HG03097 (cell line): ENCODE results near the gene PCARE.

Source experiments
- ATAC-seq: cut with Tn5 transposase; IDR thresholded peaks from one replicate; pipeline ENCODE4 v1.9.1; 2021; ENCODE audit not compliant: unreplicated experiment, low FRiP score

The PCARE gene

DNA sequence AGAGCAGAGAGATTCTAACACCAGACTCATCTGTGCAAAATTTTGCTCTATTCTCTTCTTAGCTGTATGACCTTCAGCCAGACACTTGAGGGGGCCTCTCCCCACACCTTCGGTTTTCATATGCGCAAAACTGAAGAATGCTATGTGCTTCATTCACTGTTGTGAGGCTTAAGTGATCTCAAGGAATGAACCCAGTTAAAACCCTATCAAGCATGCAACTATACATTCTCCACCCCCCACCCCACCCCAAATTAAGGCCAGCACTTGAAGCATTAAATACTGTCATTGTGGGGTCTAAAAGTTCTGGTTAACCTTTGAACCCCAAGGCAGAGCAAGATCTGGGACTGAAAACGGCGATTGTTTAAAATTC, 10.0 kb downstream of the PCARE start:
- no peak for ATAC-seq

DNA sequence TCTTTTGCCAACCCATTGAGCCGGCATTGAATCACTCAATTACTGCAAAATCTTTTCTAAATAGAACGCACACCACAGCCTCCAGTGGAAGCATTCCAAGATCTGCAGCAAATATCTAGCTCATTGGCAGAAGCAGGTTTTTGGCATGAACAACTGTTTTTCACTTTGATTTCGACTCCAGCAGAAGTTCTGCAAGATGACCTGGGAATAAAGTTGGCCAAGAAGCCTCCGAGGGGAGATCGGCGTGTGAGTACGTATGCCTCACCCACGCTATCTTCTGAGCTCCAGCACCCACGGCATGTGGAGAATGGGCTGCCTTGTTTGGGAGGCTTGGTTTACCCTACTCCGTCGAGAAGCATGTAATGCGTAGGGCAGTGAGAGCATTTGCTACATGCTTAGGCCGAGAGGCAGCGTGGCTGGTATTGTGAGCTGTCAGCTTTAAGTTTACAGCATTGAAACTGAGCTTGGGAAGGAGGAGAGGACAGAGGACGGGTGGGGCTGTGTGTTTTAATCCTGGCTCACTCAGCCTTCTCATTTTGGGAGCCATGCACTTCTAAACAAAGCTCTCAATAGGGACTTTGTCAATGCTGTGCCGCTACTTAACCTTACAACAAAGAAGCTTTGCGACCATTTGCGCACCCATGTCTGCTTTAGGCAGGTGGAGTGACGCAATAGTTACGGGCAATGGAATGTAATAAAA, 10.5 kb downstream of the PCARE start:
- no peak for ATAC-seq

DNA sequence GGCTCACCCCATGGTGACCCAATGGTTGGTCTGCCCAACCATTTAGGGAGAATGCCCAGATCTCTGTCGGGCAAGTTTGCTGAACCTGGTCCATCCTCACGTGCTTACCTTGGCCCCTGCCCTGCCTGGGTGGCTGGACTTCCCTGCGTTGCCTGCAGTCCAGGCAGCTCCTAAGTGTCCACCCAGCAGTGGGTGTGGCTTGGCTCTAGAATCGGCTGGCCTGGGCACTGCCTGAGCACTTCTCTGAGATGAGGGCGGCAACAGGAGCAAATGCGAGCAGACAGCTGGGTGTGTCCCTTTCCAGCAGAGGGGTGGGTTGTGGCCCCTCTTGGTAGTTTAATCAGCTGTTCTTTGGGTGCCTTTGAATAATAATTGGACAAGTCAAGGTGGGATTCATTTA, 11.3 kb downstream of the PCARE start:
- no peak for ATAC-seq

DNA sequence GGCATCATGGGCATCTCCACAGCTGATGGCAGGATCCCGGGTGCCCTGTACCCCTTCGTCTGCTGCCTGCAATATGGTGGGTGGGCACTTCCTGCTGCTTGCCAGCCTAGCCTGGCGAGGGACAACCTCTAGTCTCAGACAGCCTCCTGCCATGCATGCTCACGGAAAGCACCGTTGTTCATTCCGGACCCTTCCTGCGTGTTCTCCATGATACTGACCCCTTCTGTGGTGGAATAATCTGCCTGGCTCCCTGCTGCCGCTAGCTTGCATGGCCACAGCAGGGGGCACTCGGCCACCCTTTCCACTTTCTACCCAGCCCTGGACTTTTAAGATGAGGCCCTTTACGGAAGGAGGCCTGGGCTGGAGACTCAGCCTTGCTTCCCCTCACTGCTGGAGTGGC, 12.0 kb downstream of the PCARE start:
- no peak for ATAC-seq

DNA sequence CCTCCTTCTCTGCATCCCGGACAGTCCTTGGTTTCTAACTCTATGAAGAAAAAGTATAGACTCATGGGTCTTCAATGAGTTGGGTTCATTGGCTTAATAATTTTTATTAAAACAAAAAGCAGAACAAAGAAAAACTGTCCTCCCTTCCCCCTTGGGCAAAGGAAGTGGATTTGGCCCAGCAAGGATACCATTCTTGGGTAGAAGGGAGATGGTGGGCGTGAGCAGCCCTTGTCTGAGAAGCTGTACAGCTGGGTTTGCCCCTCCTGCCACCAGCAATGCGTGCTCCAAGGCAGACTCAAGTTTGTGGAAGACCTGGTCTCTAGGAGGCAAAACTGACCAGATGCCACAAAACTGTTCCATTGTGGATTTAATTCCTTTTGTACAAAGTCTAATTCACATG, 12.7 kb downstream of the PCARE start:
- ATAC-seq = no peak

DNA sequence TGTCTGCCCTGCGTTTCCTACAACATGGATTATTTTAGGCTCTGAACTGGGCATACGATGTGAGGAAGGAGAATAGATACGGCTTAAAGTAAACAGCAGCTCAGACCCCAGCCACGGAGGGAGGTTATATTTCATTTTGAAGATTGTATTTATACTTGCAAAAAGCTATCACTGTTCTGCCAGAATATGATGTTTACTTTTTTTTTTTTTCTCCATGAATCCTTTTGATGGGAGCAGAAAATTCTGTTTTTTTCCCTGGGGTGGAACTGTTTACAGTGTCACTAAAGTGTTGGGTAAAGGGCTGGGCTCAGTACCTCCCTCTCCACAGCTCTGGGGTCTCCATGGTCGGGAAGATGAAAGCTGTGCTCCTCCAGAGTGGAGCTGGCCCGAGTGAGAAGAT, 13.1 kb downstream of the PCARE start:
- ATAC-seq = no peak

DNA sequence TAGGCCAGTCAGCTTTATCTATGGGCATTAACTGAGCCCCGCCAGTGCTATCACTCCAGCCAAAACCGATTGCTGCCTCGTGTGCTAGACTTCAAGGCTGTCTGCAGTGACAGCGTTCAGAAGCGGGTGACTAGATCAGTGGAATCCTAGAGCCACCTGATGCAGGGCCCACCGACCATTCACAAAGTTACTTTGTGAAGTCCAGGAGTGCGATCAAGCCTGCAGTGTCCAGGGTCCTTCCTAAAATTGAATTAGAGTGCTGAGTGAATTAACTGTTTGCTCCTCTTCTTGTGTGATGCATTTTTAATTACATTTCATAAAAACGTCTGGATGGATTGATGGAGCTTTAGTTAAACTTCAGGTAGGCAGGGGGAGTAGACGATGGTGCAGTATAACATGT, 13.9 kb downstream of the PCARE start:
- no peak for ATAC-seq

DNA sequence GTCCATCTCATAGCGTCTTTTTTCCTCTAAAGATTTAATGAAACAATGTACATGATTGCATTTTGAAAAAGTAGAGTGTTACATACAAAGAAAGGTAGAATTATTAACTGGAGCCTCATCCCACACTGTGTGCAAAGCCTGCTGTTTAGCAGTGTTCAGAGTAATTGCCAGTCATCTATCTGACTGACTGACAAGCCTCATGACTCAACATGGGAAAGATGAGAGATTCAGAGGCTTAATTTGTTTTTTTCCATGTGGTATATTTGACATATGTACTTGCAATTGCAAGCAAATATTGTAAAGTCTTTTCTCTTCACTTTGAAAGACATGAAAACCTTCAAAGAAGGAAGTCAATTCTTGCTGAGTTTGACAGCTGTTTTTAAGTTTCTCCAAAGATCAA, 14.7 kb downstream of the PCARE start:
- no peak for ATAC-seq

DNA sequence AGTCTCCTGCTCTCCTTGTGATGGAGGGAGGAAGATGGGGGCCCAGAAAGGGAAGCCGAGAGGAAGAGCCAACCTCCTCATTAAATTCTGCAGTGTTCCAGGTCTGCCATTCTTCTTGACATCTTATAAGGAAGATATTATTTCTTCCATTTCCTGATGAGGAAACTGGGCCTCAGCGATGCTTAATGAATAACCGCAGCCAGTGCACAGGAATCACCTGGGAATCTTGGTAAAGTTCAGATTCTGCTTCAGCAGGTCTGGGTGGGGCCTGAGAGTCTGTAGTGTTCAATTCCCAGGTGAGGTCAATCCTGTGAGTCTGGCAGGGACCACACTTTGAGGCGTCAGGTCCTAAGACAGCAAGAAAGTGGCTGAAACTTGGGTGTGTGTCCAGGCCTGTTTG, 17.3 kb downstream of the PCARE start:
- ATAC-seq = no peak

DNA sequence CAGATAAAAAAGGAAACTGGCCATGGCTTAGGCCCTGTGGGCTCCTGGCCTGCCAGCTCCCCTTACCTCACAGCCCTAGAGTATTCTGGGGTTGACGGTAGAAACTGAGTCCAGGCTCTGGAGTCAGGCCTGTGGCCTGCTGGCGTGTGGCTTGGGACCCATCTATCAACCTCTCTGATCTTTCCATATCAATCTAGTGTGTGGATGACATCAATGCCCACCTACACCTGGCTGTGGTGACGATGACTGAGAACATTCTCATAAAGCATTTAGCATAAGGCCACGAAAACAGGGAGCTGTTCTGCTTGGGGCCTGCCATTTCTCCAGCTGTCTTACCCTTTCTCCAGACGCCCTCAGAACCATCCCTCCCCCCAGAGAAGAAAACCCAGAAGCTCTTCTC, 17.9 kb downstream of the PCARE start:
- ATAC-seq = no peak

DNA sequence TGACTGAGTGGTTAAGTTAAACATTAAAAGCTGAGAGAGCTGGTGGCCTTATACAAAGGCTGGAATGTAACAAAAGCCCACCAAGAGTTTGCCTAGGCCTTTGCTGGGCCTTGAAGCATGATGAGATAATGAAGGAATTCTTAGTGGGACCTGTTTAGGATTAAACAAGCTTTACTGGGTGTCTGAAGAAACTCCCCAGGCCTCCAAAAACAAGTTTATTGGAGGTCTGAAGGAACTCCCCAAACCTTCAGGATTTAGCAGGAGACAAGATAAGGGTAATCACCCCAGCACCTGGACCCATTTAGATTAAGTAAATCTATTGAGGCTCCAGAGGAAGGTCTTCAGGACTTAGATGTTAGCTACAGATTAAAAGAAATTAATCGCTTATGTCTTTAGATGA, 18.7 kb downstream of the PCARE start:
- no peak for ATAC-seq

DNA sequence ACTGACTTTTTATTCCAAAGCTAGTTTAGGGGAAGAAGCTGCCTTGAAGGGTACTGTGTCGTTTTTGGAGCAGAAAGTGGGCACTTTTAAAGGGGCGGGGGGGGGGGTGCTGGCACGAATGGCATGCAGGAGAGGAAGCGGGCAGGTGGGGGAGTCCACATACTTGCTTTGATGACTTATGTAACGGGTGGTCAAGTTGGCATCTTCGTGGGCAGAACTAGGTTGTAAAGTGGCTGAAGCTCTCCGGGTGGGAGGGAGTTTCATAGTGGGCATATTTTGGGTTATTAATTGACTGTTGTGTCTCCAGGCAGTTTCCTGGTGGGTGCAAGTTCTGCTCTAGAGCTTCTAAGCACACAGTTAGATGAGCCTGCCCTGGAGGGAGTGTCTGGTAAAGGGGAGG, 19.9 kb downstream of the PCARE start:
- no peak for ATAC-seq

DNA sequence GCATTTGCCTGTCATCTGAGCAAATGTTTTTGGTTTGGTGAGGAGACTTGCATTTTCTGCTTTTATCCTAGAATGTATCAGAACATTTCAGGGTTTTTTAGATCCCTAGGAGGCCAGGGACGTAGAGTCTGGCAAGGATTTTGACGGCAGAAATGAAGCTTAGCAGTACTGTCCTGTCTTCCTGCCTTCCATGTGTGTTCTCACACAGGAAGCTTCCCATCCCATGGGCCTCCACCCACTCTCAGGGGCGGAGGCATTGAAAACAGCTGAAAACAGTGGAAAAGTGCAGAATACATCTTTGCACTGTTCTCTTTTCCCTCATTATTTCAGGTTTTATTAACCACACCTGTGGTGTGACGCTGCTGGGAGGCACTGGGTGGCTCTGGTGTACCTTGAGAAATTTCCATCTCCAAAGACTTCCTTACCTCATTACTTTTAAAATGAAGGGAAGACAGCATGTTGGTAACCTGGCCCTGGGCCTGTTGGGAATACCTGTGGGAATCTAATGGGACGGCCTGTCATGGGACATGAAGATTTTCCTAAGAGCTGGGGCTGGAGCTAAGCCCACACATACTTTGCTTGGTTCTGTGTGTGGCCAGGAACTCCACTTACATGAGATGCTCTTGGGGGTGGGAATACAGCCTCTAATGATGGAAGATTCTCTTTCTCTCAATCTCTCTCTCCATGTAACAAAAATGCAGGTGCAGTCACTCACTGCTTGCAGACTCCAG, 20.5 kb downstream of the PCARE start:
- no peak for ATAC-seq

DNA sequence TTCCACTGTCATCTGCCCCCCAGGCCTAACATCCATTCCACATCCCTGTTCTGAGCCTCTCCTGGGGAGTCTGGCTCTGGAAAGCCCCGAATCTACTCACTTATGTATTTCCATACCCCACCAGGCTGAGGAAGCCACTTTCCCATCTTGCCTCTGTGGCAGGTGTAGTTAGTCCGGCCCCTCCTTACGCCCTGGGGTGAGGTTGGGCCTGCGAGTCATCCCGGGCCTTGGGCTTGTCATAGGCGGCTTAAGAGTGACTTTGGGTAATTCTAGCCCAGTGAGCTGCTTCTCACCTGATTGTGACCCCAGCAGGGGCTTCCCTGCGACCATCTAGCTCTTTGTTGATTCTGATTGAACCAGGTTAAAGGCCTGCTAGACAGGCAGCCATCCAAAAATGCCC, 21.1 kb downstream of the PCARE start:
- no peak for ATAC-seq

DNA sequence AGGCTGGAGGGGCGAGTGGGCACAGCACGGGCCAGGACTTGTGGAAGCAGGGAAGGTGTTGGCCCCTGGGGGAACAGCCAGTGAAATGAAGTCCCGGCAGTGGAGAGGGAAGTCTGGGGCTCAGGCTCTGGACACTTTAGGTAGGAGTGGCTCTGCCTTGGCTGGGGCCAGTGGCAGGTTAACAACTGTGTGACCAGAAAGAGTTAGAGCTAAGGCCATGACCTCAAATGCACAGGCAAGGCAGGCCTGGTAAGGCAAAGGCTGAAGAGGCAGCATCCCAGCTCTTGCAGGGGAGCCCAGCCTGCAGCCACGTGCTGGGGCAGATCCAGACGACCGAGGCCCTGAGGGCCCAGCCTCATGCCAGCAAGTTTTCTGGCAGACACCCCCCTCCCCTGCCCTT, 21.5 kb downstream of the PCARE start:
- ATAC-seq = no peak

DNA sequence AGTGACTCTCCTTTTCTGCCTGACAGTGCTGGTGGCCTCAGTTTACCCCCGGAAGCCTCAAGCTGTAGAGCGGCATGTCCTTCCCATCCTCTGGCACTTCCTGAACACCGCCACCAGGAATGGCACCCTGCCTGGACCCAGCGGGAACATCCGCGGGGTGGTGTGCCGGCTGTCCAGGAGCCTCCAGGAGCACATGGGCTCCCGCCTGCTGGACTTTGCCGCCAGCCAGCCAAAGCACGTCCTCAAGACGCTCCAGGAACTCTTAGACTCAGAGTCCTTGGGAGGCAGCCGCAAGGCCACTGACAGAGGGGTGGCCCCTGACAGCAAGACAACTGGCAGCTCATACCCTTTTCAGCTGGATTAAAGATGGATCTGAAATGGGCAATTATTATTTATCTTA, 22.6 kb downstream of the PCARE start:
- ATAC-seq = no peak

DNA sequence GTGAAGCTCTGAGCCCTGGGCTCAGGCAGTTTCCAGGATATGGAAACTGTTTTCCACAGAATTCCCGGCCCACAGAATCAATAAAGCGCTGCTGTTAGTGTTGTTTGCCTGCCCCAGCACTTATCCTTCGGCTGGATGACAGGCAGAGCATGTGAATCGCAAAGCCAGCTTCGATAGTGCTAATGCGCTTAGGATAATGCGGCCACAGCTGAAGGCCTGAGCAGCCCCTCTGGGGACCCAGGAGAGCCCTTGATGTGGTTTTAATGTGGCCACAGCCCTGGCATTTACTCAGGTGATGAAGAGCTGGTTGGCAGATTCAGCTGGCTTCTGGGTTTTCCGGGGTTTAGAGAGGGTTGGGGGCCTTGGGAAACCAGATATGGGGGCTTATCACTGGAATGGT, 23.7 kb downstream of the PCARE start:
- ATAC-seq = no peak

DNA sequence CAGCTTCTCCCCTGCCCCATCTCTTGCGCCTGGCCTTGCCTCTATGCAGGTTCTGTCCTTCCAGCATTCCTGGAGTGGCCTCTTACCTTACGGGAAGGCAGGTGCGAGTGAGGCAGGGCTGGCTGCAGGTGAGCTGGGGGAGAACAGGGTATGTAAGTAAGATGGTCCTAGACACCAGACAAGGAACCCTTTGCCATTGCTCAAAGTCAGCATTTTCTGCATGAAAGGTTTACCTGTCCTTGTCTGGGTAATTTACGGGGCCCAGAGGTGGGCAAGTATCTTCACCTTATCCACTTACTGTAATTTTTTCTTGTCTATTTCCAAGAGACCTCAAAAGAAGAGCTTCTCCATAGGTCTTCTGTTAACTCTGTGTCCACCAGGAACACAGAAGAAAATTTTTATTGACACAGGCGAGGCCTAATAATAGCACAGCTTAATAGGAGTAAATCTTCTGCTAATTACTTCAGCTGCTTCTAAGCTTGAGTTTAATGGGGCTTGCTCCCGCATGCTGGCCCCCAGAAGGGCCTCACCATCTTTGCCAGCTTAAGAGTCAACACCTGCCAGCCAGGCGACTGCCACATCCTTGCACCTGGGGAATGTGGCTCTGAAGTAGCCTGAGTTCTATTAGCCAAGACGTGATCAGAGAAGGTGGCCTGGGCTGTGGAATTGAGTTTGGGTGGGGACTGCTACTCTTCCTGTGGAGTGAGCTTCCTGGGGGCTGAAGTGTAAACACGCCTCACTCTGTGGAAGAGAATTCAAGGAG, 27.1 kb downstream of the PCARE start:
- no peak for ATAC-seq

DNA sequence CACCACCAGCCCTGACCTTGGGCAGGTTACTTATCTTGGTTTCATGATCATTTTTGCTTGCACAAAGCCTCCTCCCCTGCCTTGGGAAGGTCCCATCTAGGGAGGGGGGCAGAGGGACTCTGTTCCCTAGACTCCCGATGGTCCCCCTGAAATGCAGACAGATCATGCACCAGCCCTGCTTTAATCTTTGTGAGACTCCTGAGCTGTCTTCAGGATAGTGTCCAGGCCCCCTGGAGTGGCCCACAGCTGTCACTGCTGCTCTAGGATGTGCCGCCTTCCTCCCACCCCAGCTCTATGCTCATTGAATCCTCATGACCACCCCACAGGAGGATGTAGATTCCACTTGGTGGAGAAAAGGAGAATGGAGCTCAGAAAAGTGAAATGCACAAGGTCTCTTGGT, 28.0 kb downstream of the PCARE start:
- ATAC-seq = no peak

DNA sequence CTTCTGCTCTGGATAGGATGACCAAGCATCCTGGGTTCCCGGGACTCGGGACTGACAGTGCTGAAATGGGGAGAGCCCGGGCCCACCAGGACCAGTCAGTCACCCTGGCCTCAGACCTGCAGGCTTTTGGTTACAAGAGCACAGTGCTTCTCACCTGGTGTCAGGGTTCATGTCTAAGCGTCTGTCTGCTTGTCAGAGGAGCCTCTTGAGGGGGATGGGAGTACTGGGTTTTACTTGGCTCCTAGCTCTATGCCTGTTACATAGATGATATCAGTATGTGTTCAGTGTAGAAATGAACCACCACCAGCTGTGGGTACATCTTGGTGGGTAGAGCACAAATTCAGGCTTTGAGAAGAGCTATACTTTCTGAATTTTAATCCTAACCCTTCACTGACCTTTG, 29.9 kb downstream of the PCARE start:
- no peak for ATAC-seq

DNA sequence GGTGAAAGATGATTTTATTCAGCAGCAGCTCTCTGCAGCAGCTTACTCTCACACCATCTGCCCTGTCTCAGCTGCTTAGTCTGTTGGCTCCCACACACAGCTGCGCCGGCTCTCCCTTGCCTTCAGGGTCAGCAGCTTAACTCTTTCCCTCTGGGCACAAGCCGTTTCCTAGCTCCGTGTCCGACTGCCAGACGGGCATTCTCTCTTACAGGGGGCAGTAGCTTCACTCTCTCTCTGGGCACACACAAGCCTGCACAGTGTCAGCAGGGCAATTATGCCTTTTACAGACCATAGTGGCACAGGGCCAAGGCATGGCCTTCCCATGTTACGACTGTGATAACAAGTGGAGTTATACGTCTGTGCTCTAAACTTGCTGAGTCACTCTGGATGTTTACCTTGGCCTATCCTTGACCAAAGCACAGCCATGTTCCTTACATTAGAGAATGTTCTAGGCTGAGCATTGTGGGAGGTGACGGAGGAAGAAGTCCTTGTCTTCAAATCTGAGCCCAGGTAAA, 31.7 kb downstream of the PCARE start:
- no peak for ATAC-seq
